Right kidney (tissue), 9 donors: ENCODE measurements around the gene MACROD1.

Experiments used
- DNase-seq: peaks from one replicate; pipeline ENCODE4 v3.0.0-alpha.2; 2016
- long read RNA-seq, 8 donors: transcript quantifications; one replicate each; lab custom pipeline, GENCODE V29; 2026

MACROD1 gene
- long read RNA-seq, donor 1, transcript MACROD1-201 (11 exons, 1,205 nt) = major isoform, 11 of 13 reads
- long read RNA-seq, donor 1, partial matches to known transcripts = 0 of 13 reads
- long read RNA-seq, donor 1, other reads (novel, unspliced or antisense) = 0 of 13 reads
- long read RNA-seq, donor 2, transcript MACROD1-201 (11 exons, 1,205 nt) = major isoform, 6 of 6 reads
- long read RNA-seq, donor 2, partial matches to known transcripts = 0 of 6 reads
- long read RNA-seq, donor 2, other reads (novel, unspliced or antisense) = 0 of 6 reads
- long read RNA-seq, donor 3, partial matches to known transcripts = 5 of 7 reads
- long read RNA-seq, donor 3, other reads (novel, unspliced or antisense) = 0 of 7 reads
- long read RNA-seq, donor 4 = 0 reads
- long read RNA-seq, donor 5, partial matches to known transcripts = 212 of 418 reads
- long read RNA-seq, donor 5, other reads (novel, unspliced or antisense) = 202 of 418 reads
- long read RNA-seq, donor 6, transcript MACROD1-201 (11 exons, 1,205 nt) = major isoform, 6 of 6 reads
- long read RNA-seq, donor 6, partial matches to known transcripts = 0 of 6 reads
- long read RNA-seq, donor 6, other reads (novel, unspliced or antisense) = 0 of 6 reads
- long read RNA-seq, donor 7, transcript MACROD1-201 (11 exons, 1,205 nt) = major isoform, 8 of 454 reads
- long read RNA-seq, donor 7, partial matches to known transcripts = 396 of 454 reads
- long read RNA-seq, donor 7, other reads (novel, unspliced or antisense) = 49 of 454 reads
- long read RNA-seq, donor 8, partial matches to known transcripts = 0 of 3 reads
- long read RNA-seq, donor 8, other reads (novel, unspliced or antisense) = 0 of 3 reads

GRCh38 chr11:64165842-64166635 lies at the start of gene MACROD1:
Gene MACROD1 (minus strand): TSS chr11:64166113. CDS start chr11:64165994, 119 bp downstream.
- peak; percentile 88 for DNase-seq

- no peak for DNase-seq
Observed at GRCh38 chr11:64211181-64211872, 45.4 kb upstream of the MACROD1 start.

GRCh38 chr11:64210301-64211020 lies 44.5 kb upstream of the MACROD1 start:
- DNase-seq = no peak

GRCh38 chr11:64209563-64209843 lies 43.6 kb upstream of the MACROD1 start:
- no peak for DNase-seq

GRCh38 chr11:64208796-64209562 lies 43.1 kb upstream of the MACROD1 start:
- DNase-seq = no peak

- DNase-seq = no peak
Observed at GRCh38 chr11:64208086-64208795, 42.3 kb upstream of the MACROD1 start.

GRCh38 chr11:64207256-64208085 lies 41.6 kb upstream of the MACROD1 start:
- DNase-seq = peak; percentile 53

GRCh38 chr11:64206457-64207255 lies 40.7 kb upstream of the MACROD1 start, which contains the start of gene FERMT3:
Gene FERMT3 (plus strand): TSS chr11:64206721. CDS start chr11:64207365, 644 bp downstream.
- DNase-seq = no peak

- DNase-seq = peak; percentile 65
Observed at GRCh38 chr11:64204464-64204989, 38.6 kb upstream of the MACROD1 start.

GRCh38 chr11:64204080-64204440 lies 38.1 kb upstream of the MACROD1 start:
- DNase-seq = no peak

- no peak for DNase-seq
Observed at GRCh38 chr11:64203421-64204079, 37.6 kb upstream of the MACROD1 start.

GRCh38 chr11:64202992-64203391 lies 37.1 kb upstream of the MACROD1 start:
- no peak for DNase-seq

GRCh38 chr11:64201543-64201942 lies 35.6 kb upstream of the MACROD1 start:
- DNase-seq = no peak

- DNase-seq = no peak
Observed at GRCh38 chr11:64198511-64198910, 32.6 kb upstream of the MACROD1 start.

GRCh38 chr11:64196626-64197025 lies 30.7 kb upstream of the MACROD1 start:
- DNase-seq = no peak

- no peak for DNase-seq
Observed at GRCh38 chr11:64192434-64192833, 26.5 kb upstream of the MACROD1 start.

GRCh38 chr11:64186492-64187165 lies 20.7 kb upstream of the MACROD1 start:
- peak; percentile 50 for DNase-seq
